ENCODE data around the gene TSPO. TPM values are rescaled to one million over a fixed set of nuclear protein-coding genes. Genes with fewer than 3 reads are reported as not detected.

TSPO gene
- total and polyA plus RNA-seq, 2 experiments from 2014 or later = 61.8 to 138 TPM

DNA sequence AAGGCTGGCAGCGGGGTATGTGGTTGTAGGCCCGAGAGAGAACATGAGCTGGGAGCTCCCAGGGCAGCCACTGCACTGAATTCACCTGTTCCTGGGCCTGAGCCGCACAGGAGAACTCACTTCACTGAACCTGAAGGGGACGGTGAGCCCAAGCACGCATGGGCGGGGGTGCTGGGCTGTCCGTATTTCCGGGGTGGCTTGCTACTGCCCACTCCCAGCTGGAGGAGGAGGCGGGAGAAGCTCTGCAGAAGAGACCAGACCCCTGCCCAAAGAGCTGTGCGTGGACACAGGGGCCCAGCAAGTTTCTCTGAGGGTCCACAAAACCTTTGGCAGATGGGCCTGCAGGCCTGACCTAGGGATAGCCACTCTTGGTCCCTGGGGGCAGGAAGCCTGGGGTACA, 30.8 kb downstream of the TSPO start:
- Histone ChIP-seq H3K4me2 (no peak overlapping the region), H3K79me2 (peaks cover 22% of the 10 kb centered on the region), H2AFZ (no peak overlapping the region), H3K36me3 (replicated peaks; ENCODE audit: insufficient read depth, low read depth) (no peaks in the 10 kb centered on the region), H3K27ac (no peak overlapping the region), H3K9me2 (replicated peaks; ENCODE audit: insufficient read depth) (no peaks in the 10 kb centered on the region), H4K20me1 (ENCODE audit: insufficient read depth, poor library complexity, severe bottlenecking) (no peaks in the 10 kb centered on the region), H3K4me3 (no peak overlapping the region), H3K27me3 (no peaks in the 10 kb centered on the region), H3K9me3 (ENCODE audit: low read depth) (no peaks in the 10 kb centered on the region), H3K4me1 (ENCODE audit: insufficient read depth) (peaks cover 26% of the 10 kb centered on the region)
- 96% methylated on average over 7 of the region's 10 CpGs for WGBS (ENCODE audit: low lambda C conversion rate, missing lambda C conversion rate)
- no peak for DNase-seq (ENCODE audit: low spot score)
- TF ChIP-seq, protein P1, sequence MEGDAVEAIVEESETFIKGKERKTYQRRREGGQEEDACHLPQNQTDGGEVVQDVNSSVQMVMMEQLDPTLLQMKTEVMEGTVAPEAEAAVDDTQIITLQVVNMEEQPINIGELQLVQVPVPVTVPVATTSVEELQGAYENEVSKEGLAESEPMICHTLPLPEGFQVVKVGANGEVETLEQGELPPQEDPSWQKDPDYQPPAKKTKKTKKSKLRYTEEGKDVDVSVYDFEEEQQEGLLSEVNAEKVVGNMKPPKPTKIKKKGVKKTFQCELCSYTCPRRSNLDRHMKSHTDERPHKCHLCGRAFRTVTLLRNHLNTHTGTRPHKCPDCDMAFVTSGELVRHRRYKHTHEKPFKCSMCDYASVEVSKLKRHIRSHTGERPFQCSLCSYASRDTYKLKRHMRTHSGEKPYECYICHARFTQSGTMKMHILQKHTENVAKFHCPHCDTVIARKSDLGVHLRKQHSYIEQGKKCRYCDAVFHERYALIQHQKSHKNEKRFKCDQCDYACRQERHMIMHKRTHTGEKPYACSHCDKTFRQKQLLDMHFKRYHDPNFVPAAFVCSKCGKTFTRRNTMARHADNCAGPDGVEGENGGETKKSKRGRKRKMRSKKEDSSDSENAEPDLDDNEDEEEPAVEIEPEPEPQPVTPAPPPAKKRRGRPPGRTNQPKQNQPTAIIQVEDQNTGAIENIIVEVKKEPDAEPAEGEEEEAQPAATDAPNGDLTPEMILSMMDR (IDR thresholded peaks at IDR 0.05; ENCODE audit: poor library complexity) = no peak
- TF ChIP-seq EZH2 (IDR thresholded peaks at IDR 0.05; ENCODE audit: borderline replicate concordance) = no peak
- TF ChIP-seq EZH2phosphoT487 (IDR thresholded peaks at IDR 0.05; ENCODE audit: low read depth, severe bottlenecking, unreplicated experiment) = no peak

DNA sequence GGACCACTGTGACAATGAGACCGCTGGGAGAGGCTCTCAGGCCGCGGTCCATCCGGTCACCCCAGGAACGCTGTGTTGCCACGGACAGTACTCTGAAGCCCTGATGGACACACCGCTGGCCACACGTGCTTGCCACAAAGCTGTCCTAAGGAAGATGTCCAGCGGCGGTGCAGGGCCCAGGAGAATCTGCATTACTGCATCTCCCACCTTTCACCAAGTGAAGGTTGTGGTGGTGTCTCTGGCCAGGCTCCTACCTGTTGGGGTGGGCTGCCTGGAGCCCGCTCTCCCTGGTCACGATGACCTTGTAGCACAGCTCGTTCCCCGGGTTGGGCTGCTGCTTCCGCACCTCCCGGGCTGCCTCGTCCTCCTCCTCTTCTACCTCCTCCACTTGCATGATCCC, 31.4 kb downstream of the TSPO start:
- H3K79me2 ChIP-seq = peaks cover 22% of the 10 kb centered on the region
- no peaks in the 10 kb centered on the region for H3K36me3 ChIP-seq (replicated peaks; ENCODE audit: insufficient read depth, low read depth)

DNA sequence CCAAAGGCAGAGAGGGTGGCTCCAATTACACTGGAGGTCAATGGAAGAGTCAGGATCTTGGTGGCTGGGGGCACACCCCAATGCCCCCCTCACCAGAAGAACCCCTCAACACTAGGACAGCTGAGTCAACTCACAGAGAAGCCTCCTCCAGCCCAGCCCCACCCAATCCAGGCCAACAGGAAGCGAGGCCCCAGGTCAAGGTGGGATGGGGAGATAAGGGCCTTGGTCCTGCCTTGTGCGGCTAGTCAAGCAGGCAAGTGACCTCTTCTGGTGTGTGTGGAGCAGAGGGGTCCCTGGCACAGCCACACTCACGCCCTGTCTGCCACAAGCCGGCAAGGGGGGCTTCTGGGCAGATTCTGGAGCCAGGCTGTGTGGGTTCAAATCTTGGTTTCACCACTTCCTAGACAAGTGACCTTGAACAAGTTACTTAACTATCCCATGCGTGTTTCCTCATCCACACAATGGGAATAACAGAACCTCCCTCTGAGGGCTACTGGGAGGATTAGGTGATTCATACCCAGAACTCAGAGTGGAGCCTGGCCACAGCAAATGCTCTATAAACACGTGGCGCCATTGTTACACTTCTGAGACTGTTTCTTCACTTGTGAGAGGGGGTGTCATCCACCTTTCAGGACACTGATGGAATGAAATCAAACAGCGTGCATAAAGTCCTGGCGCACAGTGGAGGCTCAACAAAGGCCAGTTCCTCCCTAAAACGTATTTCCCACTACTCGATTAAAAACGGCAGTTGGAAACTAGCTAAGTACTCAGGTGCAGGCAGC, 32.3 kb downstream of the TSPO start:
- Histone ChIP-seq H3K27me3 (no peaks in the 10 kb centered on the region), H3K27ac (peak overlapping the region; percentile 60), H3K4me2 (no peak overlapping the region), H4K20me1 (ENCODE audit: insufficient read depth, poor library complexity, severe bottlenecking) (no peaks in the 10 kb centered on the region), H3K79me2 (peaks cover 22% of the 10 kb centered on the region), H3K4me3 (no peak overlapping the region), H2AFZ (no peak overlapping the region), H3K36me3 (replicated peaks; ENCODE audit: insufficient read depth, low read depth) (no peaks in the 10 kb centered on the region), H3K9me2 (replicated peaks; ENCODE audit: insufficient read depth) (no peaks in the 10 kb centered on the region), H3K9me3 (ENCODE audit: low read depth) (no peaks in the 10 kb centered on the region), H3K4me1 (ENCODE audit: insufficient read depth) (peaks cover 33% of the 10 kb centered on the region)
- WGBS (ENCODE audit: low lambda C conversion rate, missing lambda C conversion rate) = 81% methylated on average over 12 of the region's 12 CpGs
- DNase-seq (ENCODE audit: low spot score) = no peak
- TF ChIP-seq EZH2phosphoT487 (IDR thresholded peaks at IDR 0.05; ENCODE audit: low read depth, severe bottlenecking, unreplicated experiment) (no peak), EZH2 (IDR thresholded peaks at IDR 0.05; ENCODE audit: borderline replicate concordance) (no peak)
- TF ChIP-seq, protein P1 (IDR thresholded peaks at IDR 0.05; ENCODE audit: poor library complexity) = no peak

More for the DNA sequence above, 31.4 kb downstream of the TSPO start:
- no peak overlapping the region for H2AFZ ChIP-seq
- no peaks in the 10 kb centered on the region for H3K9me2 ChIP-seq (replicated peaks; ENCODE audit: insufficient read depth)
- no peaks in the 10 kb centered on the region for H3K9me3 ChIP-seq (ENCODE audit: low read depth)
- WGBS (ENCODE audit: low lambda C conversion rate, missing lambda C conversion rate) = 90% methylated on average over 17 of the region's 17 CpGs
- TF ChIP-seq, protein P1 (IDR thresholded peaks at IDR 0.05; ENCODE audit: poor library complexity) = no peak
- TF ChIP-seq EZH2 (IDR thresholded peaks at IDR 0.05; ENCODE audit: borderline replicate concordance) (no peak), EZH2phosphoT487 (IDR thresholded peaks at IDR 0.05; ENCODE audit: low read depth, severe bottlenecking, unreplicated experiment) (no peak)
- no peak overlapping the region for H3K4me2 ChIP-seq
- no peak for DNase-seq (ENCODE audit: low spot score)
- H3K27ac ChIP-seq = no peak overlapping the region
- H3K4me1 ChIP-seq (ENCODE audit: insufficient read depth) = peaks cover 27% of the 10 kb centered on the region
- no peaks in the 10 kb centered on the region for H4K20me1 ChIP-seq (ENCODE audit: insufficient read depth, poor library complexity, severe bottlenecking)
- no peaks in the 10 kb centered on the region for H3K27me3 ChIP-seq
- H3K4me3 ChIP-seq = no peak overlapping the region
